Activated T-cell treated with anti-CD3 and anti-CD28 coated beads for 48 hours (primary cell): ENCODE results near the gene KCNC1.

Experiments
- DNase-seq: peaks from one replicate; pipeline ENCODE4 v3.0.0-alpha.2; 2020; ENCODE audit warnings: low read depth

Gene KCNC1

DNA sequence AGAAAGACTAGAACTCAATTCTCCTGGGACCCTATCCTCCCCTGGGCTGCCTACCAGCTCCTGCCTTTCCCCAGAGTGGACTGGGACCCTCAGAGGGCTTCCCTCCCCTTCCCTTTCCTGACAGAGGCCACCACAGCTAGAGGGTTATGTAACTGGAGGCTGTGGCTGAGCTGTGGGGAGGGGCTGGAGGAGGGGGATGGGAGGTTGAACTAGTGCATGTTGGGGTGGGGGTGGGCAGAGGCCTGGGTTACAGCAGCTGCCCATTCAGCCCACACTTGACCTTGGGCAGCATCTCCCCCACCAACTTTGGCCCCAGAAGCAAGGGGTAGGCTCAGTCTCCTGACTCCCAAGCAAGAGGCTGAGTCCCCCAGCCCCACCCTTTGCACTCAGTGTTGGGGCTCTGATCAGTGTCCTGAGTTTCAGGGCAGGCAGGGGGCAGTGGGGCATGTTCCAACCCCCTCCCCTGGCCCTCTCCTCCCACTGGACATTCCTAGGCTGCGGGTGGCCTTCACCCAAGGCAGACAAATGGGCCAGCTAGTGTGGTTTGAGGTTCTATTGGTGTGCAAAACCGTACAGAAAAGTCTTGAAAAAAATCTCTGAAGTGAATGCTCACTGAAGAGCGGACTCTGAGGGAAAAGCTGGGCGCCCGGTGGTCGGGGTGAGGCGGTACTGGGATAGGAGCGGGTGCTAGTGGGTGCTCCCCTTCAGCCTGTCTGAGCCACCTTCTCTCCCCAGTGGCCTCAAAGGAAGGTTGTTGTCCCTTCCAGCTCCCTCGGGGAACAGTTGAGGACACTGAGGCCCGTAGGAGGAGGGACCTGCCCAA, 3.8 kb downstream of the KCNC1 start:
- DNase-seq, result no peak

GRCh38 chr11:17739945-17740338, 5.4 kb downstream of the KCNC1 start:
- no peak for DNase-seq

- no peak for DNase-seq
Measured at GRCh38 chr11:17740649-17741235, 6.2 kb downstream of the KCNC1 start.

GRCh38 chr11:17741487-17741886, 6.9 kb downstream of the KCNC1 start:
- no peak for DNase-seq

- no peak for DNase-seq
Measured at GRCh38 chr11:17742019-17742418, 7.4 kb downstream of the KCNC1 start.

DNA sequence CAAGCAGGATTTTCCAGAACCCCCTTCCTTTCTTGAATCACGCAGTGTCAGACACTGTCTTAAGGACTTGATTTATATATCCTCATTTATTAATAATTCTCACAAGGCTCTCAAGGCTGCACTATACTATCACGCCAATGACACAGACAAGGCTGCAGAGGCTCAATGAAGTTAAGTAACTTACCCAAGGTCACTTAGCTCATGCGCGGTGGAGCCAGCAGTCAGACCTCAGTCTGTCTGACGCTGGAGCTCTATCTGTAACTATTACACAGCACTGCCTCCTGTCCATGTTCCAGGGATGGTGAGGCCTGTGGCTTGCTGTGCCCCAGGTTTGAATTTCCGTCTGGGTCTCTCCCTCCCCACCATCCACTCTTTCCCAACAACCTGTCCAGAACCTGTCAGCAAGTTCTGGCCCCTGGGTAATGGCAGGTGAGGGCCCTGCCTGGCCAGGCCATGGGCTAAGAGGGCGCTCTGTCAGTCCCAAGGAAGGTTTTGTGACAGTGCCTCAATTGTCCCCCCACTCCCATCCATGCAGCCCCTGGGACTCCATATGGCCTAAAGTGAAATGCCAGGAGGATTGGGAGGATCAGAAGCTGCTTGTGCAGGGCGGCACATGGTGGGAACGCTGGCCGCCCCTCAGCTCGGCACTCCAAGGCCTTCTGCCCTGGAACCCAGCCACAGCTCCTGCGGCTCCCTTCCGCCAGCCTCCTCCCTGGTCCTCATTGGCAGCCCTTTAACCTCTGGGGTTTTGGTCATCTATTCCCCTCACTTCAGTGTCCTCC, 8.6 kb downstream of the KCNC1 start:
- DNase-seq, result no peak

DNA sequence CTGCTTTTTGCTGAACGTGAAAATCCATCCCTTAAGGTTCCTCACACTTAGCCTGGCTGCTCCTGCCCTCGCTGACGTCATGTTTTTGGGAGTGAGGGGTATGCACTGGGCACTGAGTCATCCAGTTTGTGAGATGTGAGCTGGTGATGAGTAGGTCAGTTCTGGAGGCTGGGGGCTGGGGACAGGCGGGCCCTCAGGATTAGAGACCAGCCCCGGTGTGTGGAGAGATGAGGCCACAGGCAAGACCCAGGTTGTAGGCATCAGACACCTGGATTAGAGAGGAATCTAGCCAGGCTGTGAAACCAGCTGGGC, 9.2 kb downstream of the KCNC1 start:
- DNase-seq, result no peak

GRCh38 chr11:17744151-17744940, 9.8 kb downstream of the KCNC1 start:
- DNase-seq, result no peak

GRCh38 chr11:17745023-17745772, 10.6 kb downstream of the KCNC1 start:
- no peak for DNase-seq

GRCh38 chr11:17746096-17746495, 11.5 kb downstream of the KCNC1 start:
- DNase-seq, result no peak

DNA sequence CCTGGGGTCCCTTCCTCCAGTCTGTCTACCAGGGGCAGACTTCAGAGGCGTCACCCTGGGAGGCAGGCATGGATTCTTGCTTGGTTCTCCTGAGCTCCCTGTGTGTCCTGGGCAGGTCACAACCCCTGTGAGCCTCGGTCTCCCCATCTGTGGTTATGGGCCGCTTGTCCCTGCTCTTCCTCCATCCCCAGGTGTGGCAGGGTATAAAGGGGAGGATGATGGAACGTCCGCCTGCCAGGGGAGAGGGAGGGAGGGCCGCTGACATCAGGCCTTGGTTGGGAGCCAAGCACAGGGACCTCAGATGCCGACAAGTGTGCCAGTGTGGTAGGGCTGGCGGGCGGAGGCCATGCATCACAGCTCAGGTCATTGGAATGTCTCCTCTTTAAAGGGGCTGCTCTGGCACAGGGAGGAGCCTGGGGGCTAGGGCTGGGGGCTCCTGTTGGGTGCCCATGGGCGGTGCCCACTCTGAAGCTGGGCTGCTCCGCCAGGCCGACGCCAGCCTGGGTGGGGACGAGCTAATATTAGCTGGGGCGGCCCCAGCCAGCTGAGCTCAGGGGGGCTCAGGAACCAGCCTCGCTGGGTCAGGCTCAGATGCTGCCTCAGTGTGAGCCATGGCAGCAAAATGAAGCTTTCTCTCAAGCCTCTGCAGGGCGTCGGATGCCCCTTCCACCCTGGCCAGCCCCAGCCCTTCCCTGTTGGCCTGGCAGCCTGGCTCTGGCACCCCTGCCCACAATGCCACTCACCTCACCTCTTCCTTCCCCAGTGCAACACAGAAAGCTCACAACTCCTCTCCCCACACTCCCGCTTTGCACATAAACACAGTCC, 12.8 kb downstream of the KCNC1 start:
- DNase-seq, result no peak

DNA sequence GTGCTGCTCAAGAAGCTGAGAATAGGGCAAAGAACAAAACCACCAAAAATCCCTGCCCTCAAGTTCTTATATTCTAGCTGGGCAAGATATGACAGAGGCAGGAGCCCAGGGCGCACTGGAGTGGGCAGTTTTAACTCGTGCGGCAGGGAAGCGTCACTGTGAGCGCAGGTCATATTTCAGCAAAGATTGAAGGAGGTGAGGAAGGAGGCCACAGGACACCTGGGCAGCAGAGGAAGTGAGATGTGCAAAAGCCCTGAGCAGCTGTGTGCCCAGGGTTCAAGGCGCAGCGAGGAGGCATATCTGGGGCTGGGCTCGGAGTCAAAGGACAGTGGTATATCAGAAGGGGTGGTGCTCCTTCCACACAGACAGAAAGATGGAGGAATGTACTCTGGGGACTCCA, 13.5 kb downstream of the KCNC1 start:
- DNase-seq, result no peak

DNA sequence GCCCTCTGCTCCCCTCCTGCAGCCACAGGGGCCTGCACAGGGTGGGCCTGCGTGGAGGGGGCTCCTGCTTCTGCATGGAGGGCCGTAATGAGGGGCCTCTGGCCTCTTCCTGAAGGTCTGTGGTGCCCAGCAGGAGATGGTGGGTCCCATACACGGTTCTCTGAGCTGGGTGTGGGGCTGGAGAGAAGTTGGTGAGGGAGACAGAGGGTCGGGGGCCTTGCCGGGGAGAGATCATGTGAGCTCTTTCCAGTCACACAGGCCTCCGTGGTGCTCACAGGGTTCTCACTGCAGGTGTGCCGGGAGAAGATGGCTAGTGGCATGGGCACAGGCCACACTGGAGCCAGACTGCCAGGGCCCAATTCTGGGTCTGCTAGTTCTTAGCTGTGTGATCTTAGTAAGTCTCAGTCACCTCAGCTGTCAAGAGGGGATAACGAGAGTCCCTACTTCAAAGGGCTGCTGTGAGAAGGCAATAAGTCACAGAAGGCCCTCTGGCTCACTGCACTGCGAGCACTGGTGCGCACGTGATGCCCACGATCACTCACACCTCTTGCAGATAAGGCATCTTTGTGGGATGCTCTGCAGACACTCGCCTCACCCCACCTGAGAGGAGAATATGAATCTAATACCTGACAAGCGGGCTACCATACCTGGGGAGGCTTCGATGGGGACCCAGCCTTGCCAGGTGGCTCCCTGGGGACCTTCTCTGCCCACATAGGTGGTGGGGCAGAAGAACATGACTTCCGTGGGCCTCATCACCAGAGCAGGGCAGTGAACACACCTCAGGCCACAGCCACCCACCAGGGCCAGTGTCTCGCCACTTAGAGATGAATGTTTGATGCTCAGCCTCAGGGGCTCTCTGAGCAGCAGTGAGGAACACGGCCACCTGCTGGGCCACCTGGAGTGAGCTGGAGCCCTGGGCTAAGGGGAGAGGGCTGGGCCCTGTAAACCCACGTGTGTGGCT, 14.5 kb downstream of the KCNC1 start:
- DNase-seq, result no peak

DNA sequence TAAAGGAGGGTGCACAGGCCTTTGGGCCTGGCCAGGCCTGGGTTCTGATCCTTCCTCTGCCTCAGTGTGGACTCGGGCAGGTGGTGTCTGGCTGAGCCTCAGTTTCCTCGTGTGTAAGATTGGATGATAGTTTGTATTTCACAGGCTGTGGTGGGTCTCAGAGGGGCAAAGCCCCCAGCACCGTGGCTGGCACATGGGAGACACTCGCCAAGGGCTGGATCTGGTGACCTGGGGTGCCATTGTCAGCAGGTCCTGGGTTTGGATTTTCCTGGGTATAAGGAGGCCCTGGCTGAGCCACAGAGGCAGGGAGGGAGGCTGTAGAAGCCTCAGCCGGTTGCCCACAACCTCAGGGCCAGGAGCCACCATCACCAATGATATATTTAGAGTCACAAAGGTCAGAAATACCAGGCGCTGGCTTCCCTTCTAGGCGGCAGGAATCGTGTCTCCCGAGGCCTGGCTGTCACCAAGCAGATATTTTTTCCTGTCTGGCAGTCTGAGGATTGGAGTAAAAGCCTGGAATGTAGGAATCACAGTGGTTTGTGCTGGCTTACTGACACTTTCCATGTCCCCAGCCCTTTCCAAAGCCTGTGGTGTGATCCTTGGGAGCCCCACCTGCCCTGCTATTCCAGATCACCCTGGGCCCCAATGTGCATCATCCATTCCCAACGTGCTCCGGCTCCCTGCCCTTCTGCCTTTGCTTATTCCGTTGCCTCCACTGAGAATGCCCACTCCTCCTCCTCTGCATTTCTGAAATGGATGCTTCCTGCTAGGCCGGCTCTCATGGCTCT, 15.6 kb downstream of the KCNC1 start:
- no peak for DNase-seq

DNA sequence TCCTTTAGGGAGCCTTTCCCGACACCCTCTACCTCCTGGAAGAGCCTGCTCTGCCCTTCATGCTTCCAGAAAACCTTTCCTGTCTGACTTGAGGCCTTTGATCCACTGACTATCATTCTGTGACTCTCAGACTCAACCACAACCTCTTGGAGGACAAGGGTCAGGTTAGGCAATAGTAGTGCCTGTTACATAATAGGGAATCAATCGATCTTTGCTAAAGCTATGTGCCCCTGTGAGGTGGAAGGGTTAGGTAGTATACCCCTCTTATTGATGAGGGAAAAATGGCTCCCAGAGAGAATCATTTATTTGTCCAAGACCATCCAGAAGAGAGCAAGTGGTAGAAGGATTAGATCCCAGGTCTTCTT, 16.2 kb downstream of the KCNC1 start:
- DNase-seq, result no peak

GRCh38 chr11:17751558-17751957, 17.0 kb downstream of the KCNC1 start:
- no peak for DNase-seq

DNA sequence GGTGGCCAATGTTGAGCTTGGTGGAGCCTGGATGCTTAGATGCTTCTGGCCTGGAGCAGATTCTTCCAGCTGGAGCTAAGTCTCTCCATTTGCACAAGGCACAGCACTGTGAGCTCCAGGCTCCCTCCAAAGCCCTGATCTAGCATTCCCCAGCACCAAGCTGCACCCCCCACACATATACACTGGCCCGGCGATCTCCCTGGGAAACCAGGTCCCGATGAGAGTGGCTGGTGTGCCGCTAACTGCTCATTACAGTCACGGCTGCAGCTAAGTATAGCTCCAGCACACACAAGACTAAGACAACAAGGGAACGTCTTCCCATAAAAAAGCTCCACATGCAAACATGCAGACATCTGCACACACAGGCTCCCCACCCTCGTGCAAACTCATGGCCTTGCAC, 17.6 kb downstream of the KCNC1 start:
- no peak for DNase-seq

DNA sequence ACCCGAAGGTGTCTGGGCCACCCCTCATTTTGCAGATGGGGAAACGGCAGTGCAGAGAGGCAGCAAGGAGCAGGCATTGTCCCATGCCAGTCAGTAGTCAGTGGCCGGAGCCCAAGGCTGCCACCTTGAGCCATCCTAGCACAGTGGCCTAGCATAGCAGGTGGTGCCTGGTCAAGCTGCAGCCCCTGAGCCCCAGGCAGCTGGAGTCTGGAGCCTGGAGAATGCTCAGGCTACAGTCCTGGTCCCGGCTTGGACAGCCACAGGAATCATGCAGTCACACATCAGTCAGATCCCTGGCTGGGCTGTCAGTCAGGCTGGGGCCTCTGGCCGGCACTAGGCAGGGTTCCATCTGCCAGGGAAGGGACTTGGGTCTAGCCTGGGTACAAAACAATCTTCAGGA, 18.6 kb downstream of the KCNC1 start:
- no peak for DNase-seq

- DNase-seq, result no peak
Measured at GRCh38 chr11:17753641-17754040, 19.1 kb downstream of the KCNC1 start.
